Measurements from ENCODE around the gene C7.
"Not testable (repeated sequence)": the region's sequence is repeated elsewhere in the genome, so short reads cannot be mapped to it uniquely, and the experiment has no call there.

Gene C7

DNA sequence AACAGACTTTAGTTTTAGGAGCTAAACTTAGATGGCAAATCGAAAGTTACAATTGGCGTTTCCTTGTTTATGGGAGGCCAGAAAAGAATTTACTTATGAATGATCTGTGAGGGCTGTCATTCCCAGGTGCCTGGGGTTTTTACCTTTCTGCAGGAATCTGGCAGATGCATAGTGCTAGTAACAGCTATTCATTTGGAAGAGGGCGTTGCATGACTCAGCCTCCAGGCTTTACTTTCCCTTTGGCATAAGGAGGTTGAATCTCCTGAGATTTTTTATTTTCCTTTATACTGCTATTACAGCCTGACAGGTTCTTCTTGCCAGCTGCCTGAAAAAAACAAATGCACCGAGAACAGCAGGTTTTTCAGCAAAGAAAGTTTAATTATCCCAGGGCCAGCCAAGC lies 38.1 kb upstream of the C7 start:
- H3K4me3 ChIP-seq (ENCODE audit: low read depth, low read length): no peak overlapping the region
- H3K4me1 ChIP-seq (ENCODE audit: control insufficient read depth, insufficient read depth, low read length): no peaks in the 10 kb centered on the region
- POLR2A ChIA-PET: no interaction called here
- CTCF ChIA-PET: interaction anchor here (1.4 kb wide), 1 partner anchor 9 kb away, joined by 4 read pairs; no protein-coding TSS in a partner anchor
- no peak overlapping the region for H3K27ac ChIP-seq (ENCODE audit: extremely low read depth, low read depth, low read length)
- H3K9me3 ChIP-seq (ENCODE audit: control insufficient read depth, insufficient read depth, low read depth, low read length): no peaks in the 10 kb centered on the region
- no peak for TF ChIP-seq ZNF623 (tag by site-specific recombination; IDR thresholded peaks at IDR 0.05)
- TF ChIP-seq, protein P1, sequence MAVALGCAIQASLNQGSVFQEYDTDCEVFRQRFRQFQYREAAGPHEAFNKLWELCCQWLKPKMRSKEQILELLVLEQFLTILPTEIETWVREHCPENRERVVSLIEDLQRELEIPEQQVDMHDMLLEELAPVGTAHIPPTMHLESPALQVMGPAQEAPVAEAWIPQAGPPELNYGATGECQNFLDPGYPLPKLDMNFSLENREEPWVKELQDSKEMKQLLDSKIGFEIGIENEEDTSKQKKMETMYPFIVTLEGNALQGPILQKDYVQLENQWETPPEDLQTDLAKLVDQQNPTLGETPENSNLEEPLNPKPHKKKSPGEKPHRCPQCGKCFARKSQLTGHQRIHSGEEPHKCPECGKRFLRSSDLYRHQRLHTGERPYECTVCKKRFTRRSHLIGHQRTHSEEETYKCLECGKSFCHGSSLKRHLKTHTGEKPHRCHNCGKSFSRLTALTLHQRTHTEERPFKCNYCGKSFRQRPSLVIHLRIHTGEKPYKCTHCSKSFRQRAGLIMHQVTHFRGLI (tag by site-specific recombination; IDR thresholded peaks at IDR 0.05): no peak
- TF ChIP-seq ZNF677 (tag by site-specific recombination; IDR thresholded peaks at IDR 0.05): no peak
- no peak for TF ChIP-seq ZNF514 (tag by site-specific recombination; IDR thresholded peaks at IDR 0.05)
- no peak for TF ChIP-seq ZNF629 (tag by site-specific recombination; IDR thresholded peaks at IDR 0.05)
- TF ChIP-seq ZNF366 (tag by site-specific recombination; conservative IDR thresholded peaks at IDR 0.05): no peak
- TF ChIP-seq ZNF548 (tag by site-specific recombination; IDR thresholded peaks at IDR 0.05): no peak
- TF ChIP-seq ZBTB48 (tag by site-specific recombination; IDR thresholded peaks at IDR 0.05): no peak
- TF ChIP-seq ZNF266 (tag by site-specific recombination; IDR thresholded peaks at IDR 0.05; ENCODE audit: low read depth): no peak
- TF ChIP-seq, protein P2, sequence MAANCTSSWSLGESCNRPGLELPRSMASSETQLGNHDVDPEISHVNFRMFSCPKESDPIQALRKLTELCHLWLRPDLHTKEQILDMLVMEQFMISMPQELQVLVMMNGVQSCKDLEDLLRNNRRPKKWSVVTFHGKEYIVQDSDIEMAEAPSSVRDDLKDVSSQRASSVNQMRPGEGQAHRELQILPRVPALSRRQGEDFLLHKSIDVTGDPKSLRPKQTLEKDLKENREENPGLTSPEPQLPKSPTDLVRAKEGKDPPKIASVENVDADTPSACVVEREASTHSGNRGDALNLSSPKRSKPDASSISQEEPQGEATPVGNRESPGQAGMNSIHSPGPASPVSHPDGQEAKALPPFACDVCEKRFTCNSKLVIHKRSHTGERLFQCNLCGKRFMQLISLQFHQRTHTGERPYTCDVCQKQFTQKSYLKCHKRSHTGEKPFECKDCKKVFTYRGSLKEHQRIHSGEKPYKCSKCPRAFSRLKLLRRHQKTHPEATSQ (tag by site-specific recombination; IDR thresholded peaks at IDR 0.05): no peak
- TF ChIP-seq, protein P3, sequence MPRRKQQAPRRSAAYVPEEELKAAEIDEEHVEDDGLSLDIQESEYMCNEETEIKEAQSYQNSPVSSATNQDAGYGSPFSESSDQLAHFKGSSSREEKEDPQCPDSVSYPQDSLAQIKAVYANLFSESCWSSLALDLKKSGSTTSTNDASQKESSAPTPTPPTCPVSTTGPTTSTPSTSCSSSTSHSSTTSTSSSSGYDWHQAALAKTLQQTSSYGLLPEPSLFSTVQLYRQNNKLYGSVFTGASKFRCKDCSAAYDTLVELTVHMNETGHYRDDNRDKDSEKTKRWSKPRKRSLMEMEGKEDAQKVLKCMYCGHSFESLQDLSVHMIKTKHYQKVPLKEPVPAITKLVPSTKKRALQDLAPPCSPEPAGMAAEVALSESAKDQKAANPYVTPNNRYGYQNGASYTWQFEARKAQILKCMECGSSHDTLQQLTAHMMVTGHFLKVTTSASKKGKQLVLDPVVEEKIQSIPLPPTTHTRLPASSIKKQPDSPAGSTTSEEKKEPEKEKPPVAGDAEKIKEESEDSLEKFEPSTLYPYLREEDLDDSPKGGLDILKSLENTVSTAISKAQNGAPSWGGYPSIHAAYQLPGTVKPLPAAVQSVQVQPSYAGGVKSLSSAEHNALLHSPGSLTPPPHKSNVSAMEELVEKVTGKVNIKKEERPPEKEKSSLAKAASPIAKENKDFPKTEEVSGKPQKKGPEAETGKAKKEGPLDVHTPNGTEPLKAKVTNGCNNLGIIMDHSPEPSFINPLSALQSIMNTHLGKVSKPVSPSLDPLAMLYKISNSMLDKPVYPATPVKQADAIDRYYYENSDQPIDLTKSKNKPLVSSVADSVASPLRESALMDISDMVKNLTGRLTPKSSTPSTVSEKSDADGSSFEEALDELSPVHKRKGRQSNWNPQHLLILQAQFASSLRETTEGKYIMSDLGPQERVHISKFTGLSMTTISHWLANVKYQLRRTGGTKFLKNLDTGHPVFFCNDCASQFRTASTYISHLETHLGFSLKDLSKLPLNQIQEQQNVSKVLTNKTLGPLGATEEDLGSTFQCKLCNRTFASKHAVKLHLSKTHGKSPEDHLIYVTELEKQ (tag by site-specific recombination; IDR thresholded peaks at IDR 0.05; ENCODE audit: borderline replicate concordance): no peak
- TF ChIP-seq ZNF549 (tag by site-specific recombination; IDR thresholded peaks at IDR 0.05): no peak
- no peak for TF ChIP-seq ZNF561 (tag by site-specific recombination; IDR thresholded peaks at IDR 0.05; ENCODE audit: borderline replicate concordance)
- H3K36me3 ChIP-seq (ENCODE audit: control insufficient read depth in 2 of 2, insufficient read depth in 1 of 2, low read length in 2 of 2): no peaks in the 10 kb centered on the region

DNA sequence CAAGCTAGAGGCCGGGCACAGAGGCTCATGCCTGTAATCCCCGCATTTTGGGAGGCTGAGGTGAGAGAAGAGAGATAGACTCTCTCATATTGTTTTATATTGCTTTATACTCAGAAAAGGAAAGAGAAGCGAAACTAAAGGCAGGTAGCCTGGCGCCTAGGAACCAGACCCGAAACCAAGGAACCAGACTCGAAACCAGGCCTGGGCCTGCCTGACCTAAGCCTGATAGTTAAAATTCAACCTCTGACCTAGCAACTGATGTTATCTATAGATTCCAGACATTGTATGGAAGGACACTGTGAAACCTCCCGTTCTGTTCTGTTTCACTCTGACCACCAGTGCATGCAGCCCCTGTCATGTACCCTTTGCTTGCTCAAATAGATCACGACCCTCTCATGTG lies 37.0 kb upstream of the C7 start:
- POLR2A ChIA-PET; H3K4me1 ChIP-seq (ENCODE audit: control insufficient read depth, insufficient read depth, low read length); H3K4me3 ChIP-seq (ENCODE audit: low read depth, low read length); H3K27ac ChIP-seq (ENCODE audit: extremely low read depth, low read depth, low read length); H3K36me3 ChIP-seq (ENCODE audit: control insufficient read depth in 2 of 2, insufficient read depth in 1 of 2, low read length in 2 of 2); CTCF ChIA-PET; H3K9me3 ChIP-seq (ENCODE audit: control insufficient read depth, insufficient read depth, low read depth, low read length): not testable (repeated sequence)

DNA sequence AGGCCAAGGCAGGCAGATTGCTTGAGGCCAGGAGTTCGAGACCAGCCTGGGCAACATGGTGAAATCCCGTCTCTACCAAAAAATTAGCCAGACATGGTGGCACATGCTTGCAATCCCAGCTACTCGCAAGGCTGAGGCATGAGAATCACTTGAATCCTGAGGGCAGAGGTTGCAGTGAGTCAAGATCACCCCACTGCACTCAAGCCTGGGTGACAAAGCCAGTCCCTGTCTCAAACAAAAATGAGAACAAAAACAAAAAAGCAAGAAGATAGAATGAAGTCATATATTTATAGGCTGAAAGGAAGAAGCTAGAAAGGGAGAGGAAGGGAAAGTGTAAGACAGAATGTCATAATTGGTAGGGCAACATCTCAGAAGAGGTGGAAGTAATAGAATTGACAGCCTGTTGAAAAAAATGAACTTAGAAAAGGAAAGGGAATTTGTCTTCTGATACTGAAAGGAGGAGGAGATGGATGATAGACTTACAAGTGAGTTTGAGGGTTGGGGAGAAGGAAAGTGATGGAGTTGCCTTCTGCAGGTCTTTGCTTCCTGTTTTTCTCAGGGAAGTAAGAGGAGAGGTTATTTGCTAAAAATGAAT lies 35.9 kb upstream of the C7 start:
- POLR2A ChIA-PET: no interaction called here
- CTCF ChIA-PET: no interaction called here
- TF ChIP-seq PRDM1 (tag by site-specific recombination; IDR thresholded peaks at IDR 0.05) (peak; percentile 92), ZNF157 (tag by site-specific recombination; IDR thresholded peaks at IDR 0.05) (no peak), ZNF837 (tag by site-specific recombination; IDR thresholded peaks at IDR 0.05) (no peak)
- TF ChIP-seq, protein P4, sequence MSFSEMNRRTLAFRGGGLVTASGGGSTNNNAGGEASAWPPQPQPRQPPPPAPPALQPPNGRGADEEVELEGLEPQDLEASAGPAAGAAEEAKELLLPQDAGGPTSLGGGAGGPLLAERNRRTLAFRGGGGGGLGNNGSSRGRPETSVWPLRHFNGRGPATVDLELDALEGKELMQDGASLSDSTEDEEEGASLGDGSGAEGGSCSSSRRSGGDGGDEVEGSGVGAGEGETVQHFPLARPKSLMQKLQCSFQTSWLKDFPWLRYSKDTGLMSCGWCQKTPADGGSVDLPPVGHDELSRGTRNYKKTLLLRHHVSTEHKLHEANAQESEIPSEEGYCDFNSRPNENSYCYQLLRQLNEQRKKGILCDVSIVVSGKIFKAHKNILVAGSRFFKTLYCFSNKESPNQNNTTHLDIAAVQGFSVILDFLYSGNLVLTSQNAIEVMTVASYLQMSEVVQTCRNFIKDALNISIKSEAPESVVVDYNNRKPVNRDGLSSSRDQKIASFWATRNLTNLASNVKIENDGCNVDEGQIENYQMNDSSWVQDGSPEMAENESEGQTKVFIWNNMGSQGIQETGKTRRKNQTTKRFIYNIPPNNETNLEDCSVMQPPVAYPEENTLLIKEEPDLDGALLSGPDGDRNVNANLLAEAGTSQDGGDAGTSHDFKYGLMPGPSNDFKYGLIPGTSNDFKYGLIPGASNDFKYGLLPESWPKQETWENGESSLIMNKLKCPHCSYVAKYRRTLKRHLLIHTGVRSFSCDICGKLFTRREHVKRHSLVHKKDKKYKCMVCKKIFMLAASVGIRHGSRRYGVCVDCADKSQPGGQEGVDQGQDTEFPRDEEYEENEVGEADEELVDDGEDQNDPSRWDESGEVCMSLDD (tag by site-specific recombination; IDR thresholded peaks at IDR 0.05): no peak
- TF ChIP-seq, protein P5, sequence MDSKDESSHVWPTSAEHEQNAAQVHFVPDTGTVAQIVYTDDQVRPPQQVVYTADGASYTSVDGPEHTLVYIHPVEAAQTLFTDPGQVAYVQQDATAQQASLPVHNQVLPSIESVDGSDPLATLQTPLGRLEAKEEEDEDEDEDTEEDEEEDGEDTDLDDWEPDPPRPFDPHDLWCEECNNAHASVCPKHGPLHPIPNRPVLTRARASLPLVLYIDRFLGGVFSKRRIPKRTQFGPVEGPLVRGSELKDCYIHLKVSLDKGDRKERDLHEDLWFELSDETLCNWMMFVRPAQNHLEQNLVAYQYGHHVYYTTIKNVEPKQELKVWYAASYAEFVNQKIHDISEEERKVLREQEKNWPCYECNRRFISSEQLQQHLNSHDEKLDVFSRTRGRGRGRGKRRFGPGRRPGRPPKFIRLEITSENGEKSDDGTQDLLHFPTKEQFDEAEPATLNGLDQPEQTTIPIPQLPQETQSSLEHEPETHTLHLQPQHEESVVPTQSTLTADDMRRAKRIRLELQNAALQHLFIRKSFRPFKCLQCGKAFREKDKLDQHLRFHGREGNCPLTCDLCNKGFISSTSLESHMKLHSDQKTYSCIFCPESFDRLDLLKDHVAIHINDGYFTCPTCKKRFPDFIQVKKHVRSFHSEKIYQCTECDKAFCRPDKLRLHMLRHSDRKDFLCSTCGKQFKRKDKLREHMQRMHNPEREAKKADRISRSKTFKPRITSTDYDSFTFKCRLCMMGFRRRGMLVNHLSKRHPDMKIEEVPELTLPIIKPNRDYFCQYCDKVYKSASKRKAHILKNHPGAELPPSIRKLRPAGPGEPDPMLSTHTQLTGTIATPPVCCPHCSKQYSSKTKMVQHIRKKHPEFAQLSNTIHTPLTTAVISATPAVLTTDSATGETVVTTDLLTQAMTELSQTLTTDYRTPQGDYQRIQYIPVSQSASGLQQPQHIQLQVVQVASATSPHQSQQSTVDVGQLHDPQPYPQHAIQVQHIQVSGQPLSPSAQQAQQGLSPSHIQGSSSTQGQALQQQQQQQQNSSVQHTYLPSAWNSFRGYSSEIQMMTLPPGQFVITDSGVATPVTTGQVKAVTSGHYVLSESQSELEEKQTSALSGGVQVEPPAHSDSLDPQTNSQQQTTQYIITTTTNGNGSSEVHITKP (tag by site-specific recombination; IDR thresholded peaks at IDR 0.05): no peak

More for the DNA sequence above, 35.9 kb upstream of the C7 start:
- Histone ChIP-seq H3K9me3 (ENCODE audit: control insufficient read depth, insufficient read depth, low read depth, low read length) (no peaks in the 10 kb centered on the region), H3K36me3 (ENCODE audit: control insufficient read depth in 2 of 2, insufficient read depth in 1 of 2, low read length in 2 of 2) (no peaks in the 10 kb centered on the region), H3K27ac (ENCODE audit: extremely low read depth, low read depth, low read length) (no peak overlapping the region), H3K4me1 (ENCODE audit: control insufficient read depth, insufficient read depth, low read length) (no peaks in the 10 kb centered on the region), H3K4me3 (ENCODE audit: low read depth, low read length) (no peak overlapping the region)
